Measurements from ENCODE around the gene PKN1.

- no peak for TF ChIP-seq EZH2phosphoT487 (IDR thresholded peaks at IDR 0.05; ENCODE audit: insufficient read depth, low read depth)
- TF ChIP-seq EZH2 (IDR thresholded peaks at IDR 0.05; ENCODE audit: insufficient read depth, poor library complexity, severe bottlenecking): no peak
Observed at GRCh38 chr19:14412996-14413692, 20.0 kb upstream of the PKN1 start.

Data from GM23248 (cell line).